Dendritic cell treated with granulocyte-macrophage colony-stimulating factor and Interleukin-4, amounts not matched to agents 40 ng/mL and 50 ng/mL, for 4 days (primary cell): ENCODE data around the gene GALM.
"Not testable (repeated sequence)": the region's sequence is repeated elsewhere in the genome, so short reads cannot be mapped to it uniquely, and the experiment has no call there.

ENCODE experiments used
- H3K27ac Mint-ChIP-seq: one replicate; pipeline ENCODE4 v1.8.0; 2022; ENCODE audit warnings: mild to moderate bottlenecking, mixed read lengths
- H3K27me3 Mint-ChIP-seq: one replicate; pipeline ENCODE4 v1.8.0; 2022; ENCODE audit warnings: mild to moderate bottlenecking, mixed read lengths
- H3K36me3 Mint-ChIP-seq: one replicate; pipeline ENCODE4 v1.8.0; 2022; ENCODE audit warnings: low read depth, mixed read lengths
- H3K4me1 Mint-ChIP-seq: one replicate; pipeline ENCODE4 v1.8.0; 2022; ENCODE audit warnings: low read depth, mixed read lengths
- H3K4me3 Mint-ChIP-seq: one replicate; pipeline ENCODE4 v1.8.0; 2022; ENCODE audit warnings: mild to moderate bottlenecking, moderate library complexity, mixed read lengths
- H3K9me3 Mint-ChIP-seq: one replicate; pipeline ENCODE4 v1.8.0; 2022; ENCODE audit warnings: mixed read lengths
- intact Hi-C: fragments of 100-400 bp; cut with micrococcal nuclease; formaldehyde crosslinking; loops from one replicate; pipeline ENCODE4 v1.15.0; 2022

The GALM gene

DNA sequence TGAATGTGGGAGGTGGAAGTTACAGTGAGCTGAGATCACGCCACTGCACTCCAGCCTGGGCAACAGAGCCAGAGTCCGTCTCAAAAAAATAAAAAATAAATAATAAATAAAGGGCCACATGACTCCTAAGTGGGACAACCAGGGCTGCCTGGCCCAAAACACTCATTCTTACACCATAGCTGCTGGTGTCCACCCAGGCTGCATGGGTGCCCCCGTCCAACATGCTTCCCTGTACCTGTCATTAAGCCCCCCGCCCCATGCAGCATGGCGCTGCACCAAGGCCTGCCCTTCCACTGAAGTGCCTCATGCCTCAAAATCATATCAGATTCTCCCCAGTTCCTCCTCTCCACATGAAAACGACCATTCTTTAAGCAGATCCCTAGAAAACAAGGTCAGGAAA is 10.8 kb downstream of the GALM start:
- Mint-ChIP-seq H3K27ac (no peak overlapping the region), H3K36me3 (peaks cover 87% of the 10 kb centered on the region), H3K27me3 (no peaks in the 10 kb centered on the region), H3K4me1 (peaks cover 18% of the 10 kb centered on the region), H3K9me3 (no peaks in the 10 kb centered on the region), H3K4me3 (no peak overlapping the region)
- intact Hi-C loops, result no loop called here

DNA sequence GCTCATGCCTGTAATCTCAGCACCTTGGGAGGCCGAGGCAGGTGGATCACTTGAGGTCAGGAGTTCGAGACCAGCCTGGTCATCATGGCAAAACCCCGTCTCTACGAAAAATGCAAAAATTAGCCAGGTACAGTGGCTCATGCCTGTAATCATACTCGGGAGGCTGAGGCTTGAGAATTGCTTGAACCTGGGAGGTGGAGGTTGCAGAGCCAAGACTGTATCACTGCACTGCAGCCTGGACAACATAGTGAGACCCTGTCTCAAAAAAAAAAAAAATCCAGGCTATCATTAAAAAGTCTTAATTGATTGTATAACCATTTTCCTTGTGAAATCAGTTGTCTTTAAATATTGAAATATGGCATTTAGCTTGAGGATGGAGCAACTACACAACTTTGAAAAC is 15.0 kb downstream of the GALM start:
- Mint-ChIP-seq H3K4me1 (peaks cover 12% of the 10 kb centered on the region), H3K36me3 (peaks cover 100% of the 10 kb centered on the region)
- H3K4me3 Mint-ChIP-seq, intact Hi-C loops, H3K9me3 Mint-ChIP-seq, H3K27me3 Mint-ChIP-seq, H3K27ac Mint-ChIP-seq: not testable (repeated sequence)

DNA sequence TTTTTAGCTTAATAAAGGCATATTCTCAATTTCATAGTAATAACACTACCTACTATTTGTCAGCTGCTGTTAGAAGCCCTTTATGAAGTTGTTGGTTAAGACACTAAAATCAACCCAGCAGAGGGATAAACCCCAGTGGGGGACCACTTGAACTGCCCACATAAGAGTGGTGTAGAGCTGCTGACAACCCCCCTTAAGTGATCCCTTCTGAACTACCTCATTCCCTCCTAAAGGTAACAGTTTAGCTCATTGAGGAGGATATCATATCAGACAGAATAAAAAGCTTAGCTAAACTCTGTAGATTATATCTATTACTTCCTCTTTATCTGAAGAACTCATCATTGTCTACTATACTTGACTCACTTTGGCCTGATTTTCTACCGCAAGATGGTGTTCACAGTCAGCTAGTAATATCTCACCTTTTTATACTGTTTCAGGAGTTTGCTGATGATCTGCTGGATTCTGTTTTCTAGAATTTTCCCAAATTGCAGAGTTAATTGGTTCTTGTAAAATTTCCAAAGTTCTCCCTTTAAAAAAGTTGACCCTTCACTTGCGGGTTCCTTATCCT is 16.2 kb downstream of the GALM start:
- Mint-ChIP-seq H3K4me1 (peaks cover 6% of the 10 kb centered on the region), H3K4me3 (no peak overlapping the region), H3K9me3 (no peaks in the 10 kb centered on the region), H3K27me3 (no peaks in the 10 kb centered on the region), H3K27ac (no peak overlapping the region), H3K36me3 (peaks cover 100% of the 10 kb centered on the region)
- intact Hi-C loops, result no loop called here

DNA sequence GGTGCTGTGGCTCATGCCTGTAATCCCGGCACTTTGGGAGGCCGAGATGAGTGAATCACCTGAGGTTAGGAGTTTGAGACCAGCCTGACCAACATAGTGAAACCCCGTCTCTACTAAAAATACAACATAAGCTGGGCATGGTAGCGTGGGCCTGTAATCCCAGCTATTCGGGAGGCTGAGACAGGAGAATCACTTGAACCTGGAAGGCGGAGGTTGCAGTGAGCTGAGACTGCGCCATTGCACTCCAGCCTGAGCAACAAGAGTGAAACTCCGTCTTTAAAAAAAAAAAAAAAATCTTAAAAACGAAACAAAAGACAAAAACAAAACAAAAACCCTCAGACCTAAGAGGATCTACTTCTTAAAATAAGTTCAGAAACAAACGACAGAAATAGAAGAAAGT is 16.7 kb downstream of the GALM start:
- intact Hi-C loops, H3K4me3 Mint-ChIP-seq, H3K27me3 Mint-ChIP-seq, H3K27ac Mint-ChIP-seq, H3K4me1 Mint-ChIP-seq, H3K9me3 Mint-ChIP-seq: not testable (repeated sequence)
- peaks cover 100% of the 10 kb centered on the region for H3K36me3 Mint-ChIP-seq

DNA sequence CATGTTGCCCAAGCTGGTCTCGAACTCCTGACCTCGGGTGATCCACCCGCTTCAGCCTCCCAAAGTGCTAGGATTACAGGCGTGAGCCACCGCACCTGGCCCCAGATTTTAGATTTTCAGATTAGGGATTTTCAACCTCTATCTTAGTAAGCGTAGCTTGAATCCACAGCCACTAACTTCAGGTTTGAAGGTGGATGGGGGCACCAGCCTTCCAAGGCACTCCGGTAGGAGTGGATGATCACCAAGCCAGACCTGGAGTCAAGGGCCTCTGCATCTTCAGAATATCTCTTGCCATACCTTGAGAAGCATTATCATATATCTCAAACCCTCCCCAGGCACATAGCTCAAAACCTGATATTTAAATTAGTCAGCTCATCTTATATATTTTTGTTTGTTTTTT is 17.9 kb downstream of the GALM start:
- Mint-ChIP-seq H3K9me3 (no peaks in the 10 kb centered on the region), H3K27me3 (no peaks in the 10 kb centered on the region), H3K36me3 (peaks cover 100% of the 10 kb centered on the region), H3K4me3 (no peak overlapping the region), H3K4me1 (no peaks in the 10 kb centered on the region), H3K27ac (no peak overlapping the region)
- intact Hi-C loops, result no loop called here

DNA sequence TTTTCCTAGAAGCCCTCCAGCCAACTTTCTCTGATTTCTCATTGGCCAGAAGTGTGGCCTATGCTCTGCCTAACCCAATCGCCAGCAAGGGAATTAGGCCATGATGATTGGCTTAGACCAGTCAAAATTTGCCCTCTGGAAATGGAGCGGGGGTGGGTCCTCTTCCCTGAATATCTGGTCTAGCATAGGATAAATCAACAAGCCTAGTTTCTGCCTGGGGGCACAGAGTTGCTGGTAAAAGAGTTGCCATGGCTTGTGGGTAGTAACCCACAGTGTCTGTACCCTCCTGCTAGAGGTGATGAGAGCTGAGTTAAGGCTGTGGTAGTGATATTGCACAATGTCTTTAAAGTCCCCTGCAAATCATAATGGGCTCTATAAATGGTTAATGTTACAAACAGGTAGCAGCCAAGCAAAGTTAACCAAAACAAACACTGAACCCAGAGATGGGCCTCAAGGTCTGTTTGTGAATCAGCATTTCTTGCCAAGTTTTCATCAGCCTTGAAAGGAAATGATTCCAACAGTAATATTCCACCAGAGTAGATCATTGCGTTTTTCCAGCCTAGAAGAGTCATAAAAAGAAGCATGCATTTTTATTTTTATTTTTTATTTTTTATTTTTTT is 19.3 kb downstream of the GALM start:
- no peaks in the 10 kb centered on the region for H3K27me3 Mint-ChIP-seq
- H3K27ac Mint-ChIP-seq, result no peak overlapping the region
- peaks cover 100% of the 10 kb centered on the region for H3K36me3 Mint-ChIP-seq
- no peaks in the 10 kb centered on the region for H3K9me3 Mint-ChIP-seq
- H3K4me1 Mint-ChIP-seq, result no peaks in the 10 kb centered on the region
- intact Hi-C loops, result no loop called here
- H3K4me3 Mint-ChIP-seq, result no peak overlapping the region

DNA sequence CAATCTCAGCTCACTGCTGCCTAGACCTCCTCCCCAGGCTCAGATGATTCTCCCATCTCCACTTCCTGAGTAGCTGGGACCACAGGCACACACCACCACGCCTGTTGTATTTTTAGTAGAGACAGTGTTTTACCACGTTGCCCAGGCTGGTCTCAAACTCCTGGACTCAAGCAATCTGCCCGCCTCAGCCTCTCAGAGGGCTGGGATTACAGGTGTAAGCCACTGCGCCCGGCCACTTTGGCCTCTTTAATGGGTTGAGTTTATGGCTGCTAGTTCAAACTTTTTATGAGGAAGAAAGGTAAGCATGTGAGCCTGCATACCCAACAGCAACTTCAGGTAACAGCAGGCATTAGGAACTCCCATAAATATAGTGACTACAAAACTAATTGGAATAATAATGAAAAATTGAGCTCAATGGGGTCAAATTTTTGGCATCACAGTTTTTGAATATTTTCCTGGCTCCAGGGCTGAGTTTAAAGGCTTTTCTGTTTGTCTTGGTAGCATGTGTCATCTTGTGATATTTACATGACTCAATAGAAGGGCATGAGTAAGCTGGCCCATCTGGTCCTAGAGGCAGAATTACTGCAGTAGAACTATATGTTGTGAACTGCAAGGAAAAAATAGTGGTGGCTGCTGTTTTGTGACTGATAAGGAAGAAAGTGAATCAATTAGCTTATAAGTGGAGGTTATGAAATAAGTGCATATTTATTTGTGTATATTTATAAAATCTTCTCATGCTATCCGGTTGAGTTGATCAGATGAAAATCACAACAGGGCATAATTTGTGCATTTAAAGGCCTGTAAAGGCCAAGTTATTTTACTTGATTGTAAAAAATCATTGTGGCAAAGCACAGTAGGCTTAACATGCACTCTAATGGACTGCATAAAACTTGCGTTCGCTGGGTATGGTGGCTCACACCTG is 24.8 kb downstream of the GALM start:
- peaks cover 98% of the 10 kb centered on the region for H3K36me3 Mint-ChIP-seq

DNA sequence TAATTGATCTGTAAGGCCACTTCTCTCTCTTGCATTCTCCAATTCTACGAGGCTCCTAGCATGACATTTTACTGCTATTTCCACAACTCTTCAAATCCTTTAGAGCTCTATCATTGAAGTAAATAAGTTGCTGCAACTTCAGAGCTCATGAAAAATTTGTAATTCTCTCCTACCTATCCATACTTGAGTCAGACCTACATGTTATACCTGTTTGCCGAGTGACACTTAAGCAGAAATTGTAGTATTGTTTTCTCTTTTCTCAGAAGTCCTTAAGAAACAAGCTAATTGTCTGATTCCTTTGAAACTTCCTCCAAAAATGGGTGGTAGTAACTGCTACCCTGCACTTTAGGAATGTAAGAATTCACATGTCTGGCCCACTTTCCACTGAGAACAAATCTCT is 26.1 kb downstream of the GALM start:
- Mint-ChIP-seq H3K4me1 (peaks cover 23% of the 10 kb centered on the region), H3K27ac (no peak overlapping the region), H3K9me3 (no peaks in the 10 kb centered on the region), H3K27me3 (no peaks in the 10 kb centered on the region), H3K4me3 (no peak overlapping the region), H3K36me3 (peaks cover 98% of the 10 kb centered on the region)
- intact Hi-C loops, result no loop called here

More for the DNA sequence above, 24.8 kb downstream of the GALM start:
- intact Hi-C loops, result no loop called here
- peaks cover 23% of the 10 kb centered on the region for H3K4me1 Mint-ChIP-seq
- H3K27me3 Mint-ChIP-seq, result no peaks in the 10 kb centered on the region
- H3K27ac Mint-ChIP-seq, result no peak overlapping the region
- no peak overlapping the region for H3K4me3 Mint-ChIP-seq
- H3K9me3 Mint-ChIP-seq, result no peaks in the 10 kb centered on the region

DNA sequence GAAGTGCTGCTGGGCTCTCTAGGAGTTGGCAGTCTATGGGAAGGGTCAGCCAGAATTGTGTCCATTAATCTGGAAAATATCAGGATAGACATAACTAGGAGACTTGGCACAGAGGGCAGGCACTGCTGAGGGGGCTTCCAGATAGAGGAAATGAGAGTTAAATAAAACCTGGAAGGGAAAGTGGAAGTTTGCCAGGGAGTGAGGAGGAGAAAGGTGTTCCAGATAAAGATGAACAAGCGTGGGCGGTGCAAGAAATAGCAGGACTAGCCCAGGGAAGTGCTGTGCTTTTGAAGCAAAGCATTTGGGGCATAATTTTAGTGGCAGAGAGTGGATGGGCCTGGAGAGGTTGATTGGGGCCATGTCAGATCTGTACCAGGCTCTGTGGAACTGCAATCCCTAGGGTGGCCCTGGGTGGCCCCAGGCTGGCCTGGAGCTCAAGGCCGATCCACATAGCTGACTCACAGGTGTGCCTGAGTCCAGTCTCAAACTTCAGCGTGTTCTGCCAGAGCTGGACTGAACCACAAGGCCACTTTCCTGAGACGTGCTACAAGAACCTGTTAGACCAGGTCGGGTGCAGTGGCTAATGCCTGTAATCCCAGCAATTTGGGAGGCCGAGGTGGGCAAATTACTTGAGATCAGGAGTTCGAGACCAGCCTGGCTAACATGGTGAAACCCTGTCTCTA is 26.9 kb downstream of the GALM start:
- no peak overlapping the region for H3K27ac Mint-ChIP-seq
- intact Hi-C loops, result no loop called here
- H3K9me3 Mint-ChIP-seq, result no peaks in the 10 kb centered on the region
- H3K36me3 Mint-ChIP-seq, result peaks cover 98% of the 10 kb centered on the region
- H3K4me3 Mint-ChIP-seq, result no peak overlapping the region
- peaks cover 23% of the 10 kb centered on the region for H3K4me1 Mint-ChIP-seq
- no peaks in the 10 kb centered on the region for H3K27me3 Mint-ChIP-seq

DNA sequence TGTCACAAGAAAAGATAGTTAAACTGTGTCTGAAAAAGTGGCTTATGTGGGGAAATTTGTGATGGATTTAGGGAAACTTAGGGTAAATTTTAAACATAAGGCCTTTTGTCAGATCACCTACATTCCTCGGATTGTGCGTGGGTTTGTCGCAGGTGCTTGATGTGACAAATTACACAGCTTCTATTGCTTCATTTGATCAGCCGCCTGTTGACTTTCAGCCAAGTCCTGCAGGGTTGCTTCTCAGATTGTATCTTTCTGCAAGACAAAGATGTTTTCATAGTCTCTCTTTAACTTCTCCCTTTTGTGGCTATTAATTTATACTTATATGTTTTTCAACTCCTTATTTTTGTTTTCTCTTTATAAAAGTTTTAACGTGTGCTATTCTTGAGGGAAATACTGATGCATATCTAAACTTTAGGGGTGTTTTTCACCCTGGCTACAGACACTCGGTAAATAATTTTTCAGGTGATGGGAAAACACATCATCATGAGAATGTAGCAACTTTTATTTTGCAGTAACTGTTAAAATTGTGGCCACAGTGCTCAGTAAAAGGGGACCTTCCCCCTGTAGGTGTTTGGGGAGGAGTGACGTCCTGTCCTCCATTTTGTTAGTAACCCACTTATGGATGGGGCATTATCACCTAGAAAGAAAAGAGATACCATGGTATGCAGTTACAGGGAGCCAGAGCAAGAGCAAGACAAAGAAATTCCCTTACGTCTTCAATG is 31.4 kb downstream of the GALM start:
- H3K4me1 Mint-ChIP-seq, result peaks cover 18% of the 10 kb centered on the region
- no peaks in the 10 kb centered on the region for H3K27me3 Mint-ChIP-seq
- no peak overlapping the region for H3K27ac Mint-ChIP-seq
- H3K4me3 Mint-ChIP-seq, result no peak overlapping the region
- peaks cover 91% of the 10 kb centered on the region for H3K36me3 Mint-ChIP-seq
- no peaks in the 10 kb centered on the region for H3K9me3 Mint-ChIP-seq
- intact Hi-C loops, result no loop called here

DNA sequence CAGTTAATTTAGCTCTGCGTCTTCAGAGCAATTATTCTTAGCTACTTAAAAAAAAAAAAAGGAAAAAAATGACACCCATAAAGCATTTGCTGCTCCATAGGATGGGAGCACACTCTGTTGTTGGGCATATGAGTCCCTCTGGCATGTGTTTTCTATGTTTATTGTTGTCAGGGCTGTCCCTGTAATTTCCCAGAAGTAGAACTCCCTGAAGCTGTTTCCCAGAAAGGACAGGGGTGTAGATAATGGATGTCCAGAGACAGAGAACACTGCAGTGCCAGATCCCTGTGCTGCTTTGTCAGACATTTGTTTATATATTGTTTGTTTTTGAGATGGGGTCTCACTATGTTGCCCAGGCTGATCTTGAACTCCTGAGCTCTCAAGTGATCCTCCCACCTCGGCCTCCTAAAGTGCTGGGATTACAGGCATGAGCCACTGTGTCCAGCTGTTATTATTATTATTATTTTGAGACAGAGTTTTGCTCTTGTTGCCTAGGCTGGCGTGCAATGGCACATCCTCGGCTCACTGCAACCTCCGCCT is 32.6 kb downstream of the GALM start:
- Mint-ChIP-seq H3K27me3 (no peaks in the 10 kb centered on the region), H3K9me3 (no peaks in the 10 kb centered on the region), H3K27ac (no peak overlapping the region), H3K4me3 (no peak overlapping the region), H3K36me3 (peaks cover 89% of the 10 kb centered on the region), H3K4me1 (peaks cover 7% of the 10 kb centered on the region)
- intact Hi-C loops, result no loop called here

DNA sequence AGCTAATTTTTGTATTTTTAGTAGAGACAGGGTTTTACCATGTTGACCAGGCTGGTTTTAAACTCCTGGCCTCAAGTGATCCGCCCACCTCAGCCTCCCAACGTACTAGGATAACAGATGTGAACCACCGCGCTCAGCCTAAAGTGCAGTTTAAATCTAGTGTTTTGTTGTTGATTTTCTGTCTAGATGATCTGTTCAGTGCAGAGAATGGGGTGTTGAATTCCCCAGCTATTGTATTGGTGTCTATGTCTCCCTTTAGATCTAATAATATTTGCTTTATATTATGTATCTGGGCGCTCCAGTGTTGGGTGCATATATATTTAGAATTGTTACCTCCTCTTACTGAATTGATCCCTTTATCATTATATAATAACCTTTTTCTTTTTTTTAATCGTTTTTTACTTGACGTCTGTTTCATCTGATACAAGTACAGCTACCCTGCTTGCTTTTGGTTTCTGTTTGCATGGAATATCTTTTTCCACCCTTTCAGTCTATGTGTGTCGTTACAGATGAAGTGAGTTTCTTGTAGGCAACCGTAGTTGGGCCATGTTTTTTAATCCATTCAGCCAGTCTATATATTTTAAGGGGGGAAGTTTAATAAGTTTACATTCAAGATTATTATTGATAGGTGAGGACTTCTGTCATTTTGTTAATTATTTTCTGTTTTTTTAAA is 34.3 kb downstream of the GALM start:
- no peaks in the 10 kb centered on the region for H3K9me3 Mint-ChIP-seq
- intact Hi-C loops, result no loop called here
- no peak overlapping the region for H3K4me3 Mint-ChIP-seq
- H3K4me1 Mint-ChIP-seq, result no peaks in the 10 kb centered on the region
- H3K27ac Mint-ChIP-seq, result no peak overlapping the region
- no peaks in the 10 kb centered on the region for H3K27me3 Mint-ChIP-seq
- peaks cover 78% of the 10 kb centered on the region for H3K36me3 Mint-ChIP-seq

DNA sequence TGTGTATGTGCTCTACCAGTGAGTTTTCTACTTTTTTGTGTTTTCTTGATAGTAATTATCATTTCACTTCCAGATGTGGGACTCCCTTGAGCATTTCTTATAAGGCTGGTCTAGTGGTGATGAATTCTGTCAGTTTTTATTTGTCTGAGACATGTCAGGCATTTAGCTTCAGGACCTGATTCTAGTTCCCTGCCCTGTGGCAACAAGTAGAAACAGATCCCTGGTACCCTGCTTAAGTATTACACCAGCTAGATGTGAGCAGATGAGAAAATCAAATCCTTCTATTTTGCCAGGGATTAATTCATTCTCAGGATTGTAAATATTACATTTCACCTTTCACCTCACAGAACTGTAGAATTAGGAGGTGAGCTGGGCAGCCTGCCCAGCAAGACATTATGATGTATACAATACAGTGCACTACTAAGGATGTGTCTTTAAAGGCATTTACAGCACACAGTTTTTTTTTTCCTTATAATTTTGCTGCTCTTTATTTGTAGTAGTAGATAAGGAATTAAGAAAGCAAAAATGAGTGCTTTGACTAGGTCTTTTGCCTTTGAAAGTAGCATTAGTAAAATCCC is 35.1 kb downstream of the GALM start:
- Mint-ChIP-seq H3K27ac (no peak overlapping the region), H3K36me3 (peaks cover 78% of the 10 kb centered on the region), H3K4me3 (no peak overlapping the region), H3K9me3 (no peaks in the 10 kb centered on the region), H3K4me1 (no peaks in the 10 kb centered on the region), H3K27me3 (no peaks in the 10 kb centered on the region)
- intact Hi-C loops, result no loop called here
